ENCODE results near the gene TTC34.

The TTC34 gene

GRCh38 chr1:2601721-2602303, 199.7 kb downstream of the TTC34 start:
- DNase-seq = no peak

DNA sequence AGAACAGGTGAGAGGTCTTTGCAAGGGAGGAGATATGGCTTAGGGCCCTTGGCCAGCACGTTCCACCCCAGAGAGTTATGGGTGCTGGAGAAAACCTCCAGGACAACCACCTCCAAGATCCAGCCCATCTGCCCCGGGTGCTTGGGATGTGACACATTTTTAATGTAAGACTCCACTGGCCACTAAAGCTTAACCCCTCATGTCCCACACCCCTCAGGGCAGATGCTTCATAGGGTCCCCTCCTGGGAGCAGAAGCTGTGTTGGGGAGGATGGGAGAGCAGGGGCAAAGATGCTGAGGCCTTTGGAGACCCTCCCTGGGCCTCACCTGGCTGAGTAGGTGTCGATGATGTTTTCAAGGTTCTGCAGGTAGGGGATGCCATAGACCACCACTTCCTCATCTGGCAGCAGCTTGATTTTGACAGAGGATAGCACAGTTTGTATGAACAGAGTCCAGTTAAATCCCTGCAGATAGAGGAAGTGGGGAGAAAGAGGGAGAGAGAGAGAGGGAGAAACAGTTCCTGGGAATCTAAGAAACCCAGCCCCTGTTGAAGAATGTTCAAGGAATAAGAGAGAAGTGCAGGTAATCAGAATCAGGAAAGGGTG, 203.1 kb downstream of the TTC34 start:
- DNase-seq = no peak

DNA sequence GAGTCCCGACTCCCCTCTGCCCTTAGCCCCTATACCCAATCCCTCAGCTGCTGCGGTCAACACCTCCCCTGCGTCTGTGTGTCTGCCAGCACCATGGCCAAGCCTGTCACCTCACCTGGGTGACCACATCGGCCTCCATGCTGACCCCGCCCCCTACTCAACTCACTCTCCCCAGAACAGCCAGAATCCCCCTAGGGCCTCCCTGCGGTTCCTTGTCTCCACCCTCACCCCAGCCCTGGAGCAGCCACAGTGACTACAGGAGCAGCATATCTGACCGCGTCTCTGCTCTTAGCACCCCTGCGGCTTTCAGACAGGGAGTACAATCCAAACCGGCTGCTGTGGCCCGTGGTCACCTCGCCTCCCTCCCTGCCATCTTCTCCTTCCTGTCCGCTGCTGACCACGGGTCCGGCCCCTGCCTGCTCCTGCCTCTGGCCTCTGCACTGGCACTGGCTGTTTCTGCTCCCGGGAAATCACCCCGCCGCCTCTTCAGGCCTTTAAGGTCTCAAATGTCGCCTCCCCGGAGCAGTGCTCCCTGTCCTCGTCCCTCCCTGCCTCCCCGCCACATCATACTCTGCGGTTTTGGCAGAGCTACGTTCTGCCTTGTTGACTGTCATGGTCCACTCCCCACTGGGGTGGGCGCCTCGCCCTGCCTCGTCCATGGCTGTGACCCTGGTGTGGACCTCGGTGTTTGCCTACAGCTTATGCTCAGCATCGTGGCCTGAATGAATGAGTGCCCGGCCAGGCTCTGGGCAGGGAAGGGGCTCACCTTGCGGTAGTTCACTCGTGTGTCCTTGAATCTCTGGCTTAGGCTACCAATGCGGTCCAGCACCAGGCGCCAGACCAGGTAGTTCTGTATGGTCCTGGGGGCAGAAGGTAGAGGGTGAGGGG, 203.8 kb downstream of the TTC34 start:
- no peak for DNase-seq

DNA sequence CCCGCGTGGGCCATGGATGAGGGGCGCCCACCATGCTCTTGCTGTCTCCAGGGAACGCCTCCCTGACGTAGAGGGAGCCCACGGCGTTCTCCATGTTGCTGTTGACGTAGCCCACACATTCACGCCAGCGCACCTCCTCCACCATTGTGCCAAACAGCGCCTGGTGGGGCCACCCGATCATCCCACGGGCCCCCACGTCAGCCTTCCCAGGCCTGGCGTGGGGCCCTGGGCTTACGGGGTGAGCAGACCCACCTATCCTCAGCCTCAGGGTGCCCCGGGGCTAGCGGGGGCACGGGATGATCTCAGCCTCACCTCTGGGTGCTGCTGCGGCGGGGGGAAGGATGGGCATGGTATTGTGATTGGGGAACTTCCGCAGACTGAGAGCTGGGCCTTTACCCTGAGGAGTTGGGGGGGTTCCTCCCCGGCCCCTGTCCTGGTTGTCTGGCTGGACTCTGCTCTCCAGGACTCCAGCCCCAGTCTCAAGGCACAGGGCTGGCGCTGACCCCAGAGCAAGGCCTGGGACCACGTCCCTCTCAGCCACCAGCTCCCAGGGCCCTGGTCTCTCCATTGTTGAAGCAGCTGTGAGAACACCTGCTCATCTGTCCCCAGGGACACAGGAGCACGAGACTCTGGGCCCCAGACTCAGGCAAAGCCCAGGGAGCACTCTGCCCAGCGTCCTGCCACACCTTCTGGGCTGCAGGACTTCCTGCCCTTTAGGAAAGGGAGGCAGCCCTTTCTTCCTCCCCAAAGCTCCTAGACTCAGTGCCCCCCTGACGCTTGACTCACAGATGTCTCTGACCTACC, 204.8 kb downstream of the TTC34 start:
- DNase-seq = no peak

GRCh38 chr1:2595812-2596529, 205.5 kb downstream of the TTC34 start:
- DNase-seq = no peak

DNA sequence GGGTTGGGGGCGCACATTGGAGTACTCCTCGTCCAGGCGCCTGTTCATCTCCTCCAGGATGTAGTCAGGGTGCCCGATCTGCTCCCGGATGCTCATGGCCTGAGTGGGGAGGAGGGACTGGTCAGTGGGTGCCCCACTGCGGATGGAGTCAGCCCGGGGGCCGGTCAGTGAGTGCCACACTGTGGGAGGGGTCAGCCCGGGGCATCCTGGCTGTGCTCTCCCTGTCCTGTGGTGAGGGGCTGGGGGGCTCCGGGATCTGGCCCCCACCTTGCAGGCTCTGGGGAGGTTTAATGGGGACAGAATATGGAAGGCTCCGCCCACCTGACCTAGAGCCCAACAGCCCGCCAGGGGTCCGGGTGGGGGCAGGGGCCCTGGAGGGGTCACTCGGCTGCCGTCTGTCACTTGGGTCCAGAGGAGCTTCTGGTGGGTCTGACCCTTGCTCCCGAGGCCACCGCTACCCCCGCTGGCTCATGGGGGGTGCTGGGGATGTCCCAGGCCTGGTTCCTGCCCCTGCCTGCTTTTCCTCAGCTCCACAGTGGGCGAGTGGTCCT, 206.2 kb downstream of the TTC34 start:
- DNase-seq = no peak

- DNase-seq = no peak
Measured at GRCh38 chr1:2594641-2595131, 206.8 kb downstream of the TTC34 start.

- no peak for DNase-seq
Measured at GRCh38 chr1:2594001-2594640, 207.4 kb downstream of the TTC34 start.

- no peak for DNase-seq
Measured at GRCh38 chr1:2593251-2593878, 208.1 kb downstream of the TTC34 start.

DNA sequence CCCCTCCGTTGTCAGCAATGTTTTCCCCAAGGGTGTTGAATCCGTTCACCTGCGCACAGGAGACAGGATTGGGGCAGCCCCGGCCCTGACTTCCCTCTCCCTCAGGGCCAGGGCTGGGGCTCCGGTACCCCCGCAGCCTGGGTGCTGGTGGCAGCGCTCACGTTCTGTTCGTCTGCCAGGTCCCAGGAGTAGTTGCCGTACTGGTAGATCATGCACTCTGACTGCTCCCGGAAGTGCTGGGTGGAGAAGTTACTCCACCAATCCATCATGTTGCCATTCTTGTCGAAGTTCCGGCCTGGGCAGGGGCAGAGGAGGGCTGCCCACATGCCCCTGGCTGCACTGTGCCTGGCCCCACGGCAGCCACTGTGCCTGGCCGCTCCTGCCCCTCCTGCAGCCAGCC, 208.8 kb downstream of the TTC34 start:
- DNase-seq = no peak

DNA sequence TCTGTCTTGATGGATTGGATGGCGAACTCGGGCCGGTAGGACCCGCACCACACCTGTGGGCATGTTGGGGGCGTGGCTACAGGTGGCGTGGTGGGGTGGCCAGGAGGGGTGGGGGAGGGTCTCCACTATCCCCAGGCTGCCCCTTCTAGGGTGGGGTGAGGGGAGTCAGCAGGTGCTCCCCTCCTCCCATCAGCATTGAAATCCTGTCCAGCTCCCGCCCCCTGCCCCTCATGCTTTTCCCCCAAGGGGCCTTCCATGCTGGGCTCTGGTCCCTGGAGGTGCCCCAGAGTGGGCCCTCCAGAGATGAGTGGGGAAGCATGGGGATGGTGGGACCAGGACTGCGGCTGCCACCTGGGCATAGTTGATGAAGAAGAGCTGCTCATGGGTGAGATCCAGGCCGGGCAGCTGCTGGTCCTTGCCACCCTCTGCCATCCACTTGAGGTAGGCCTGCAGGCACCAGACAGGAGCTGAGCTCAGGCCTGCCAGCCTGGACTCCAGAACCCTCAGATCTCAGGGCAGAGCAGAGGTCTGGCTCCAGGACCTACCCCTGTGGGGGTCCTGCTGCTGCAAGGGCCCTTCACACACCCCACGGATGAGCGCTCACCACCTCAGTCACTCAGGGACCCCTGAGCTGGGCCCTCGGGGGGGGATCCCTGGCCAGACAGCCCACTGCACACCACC, 209.8 kb downstream of the TTC34 start:
- DNase-seq = no peak

DNA sequence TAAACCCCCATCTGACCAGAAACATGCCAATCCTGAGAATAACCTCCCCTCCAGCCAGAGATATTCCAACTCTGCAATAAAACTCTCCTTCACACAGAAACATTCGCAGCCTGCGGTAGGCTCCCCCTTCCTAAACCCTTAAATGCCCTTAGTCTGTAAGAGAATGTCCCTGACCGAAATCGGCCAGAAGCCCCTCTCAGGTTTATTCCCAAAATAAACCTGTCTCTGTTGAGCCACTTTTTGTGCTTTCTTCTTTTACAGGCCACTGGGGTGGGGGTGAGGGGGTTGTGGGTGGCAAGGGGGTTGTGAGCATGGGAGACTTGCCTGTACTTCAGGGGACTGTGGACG, 210.3 kb downstream of the TTC34 start:
- DNase-seq = no peak

- no peak for DNase-seq
Measured at GRCh38 chr1:2590233-2591141, 211.0 kb downstream of the TTC34 start.

GRCh38 chr1:2589431-2590232, 211.9 kb downstream of the TTC34 start:
- DNase-seq = no peak

GRCh38 chr1:2588661-2589430, 212.6 kb downstream of the TTC34 start:
- no peak for DNase-seq

DNA sequence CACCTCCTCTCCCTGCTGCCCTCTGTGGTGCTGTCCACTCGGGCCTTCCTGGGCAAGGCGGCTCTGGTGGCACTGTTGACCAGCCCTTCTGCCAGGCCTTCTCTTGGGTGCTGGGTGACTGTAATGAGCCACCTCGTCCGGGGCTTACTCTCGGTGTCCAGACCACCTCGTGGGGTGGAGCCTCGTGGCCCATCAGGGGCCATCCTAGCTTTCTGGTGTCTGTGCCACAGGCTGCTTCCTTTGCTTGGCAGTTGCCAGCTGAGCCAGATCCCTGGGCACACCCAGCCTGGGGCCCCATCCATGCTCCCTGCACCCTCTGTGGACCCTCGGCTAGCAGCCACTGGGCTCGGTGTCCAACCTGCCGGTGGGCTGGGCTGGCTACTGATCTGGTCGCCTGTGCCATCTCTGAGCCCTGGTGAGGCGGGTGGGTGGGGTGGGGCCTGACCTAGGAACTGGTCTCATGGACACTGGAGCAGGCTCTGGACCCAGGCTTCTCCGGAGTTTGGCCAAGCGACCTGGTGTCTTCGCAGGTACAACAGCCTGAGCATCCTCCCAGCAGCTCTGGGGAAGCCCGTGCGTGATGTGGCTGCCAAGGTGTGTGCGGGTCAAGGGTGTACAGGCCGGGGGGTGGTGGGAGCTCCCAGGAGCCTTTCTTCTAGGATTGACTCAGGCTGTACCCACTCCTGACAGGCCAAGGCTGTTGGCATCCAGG, 213.5 kb downstream of the TTC34 start:
- DNase-seq = no peak

Measured in stimulated activated CD4-positive, alpha-beta T cell treated with anti-CD3 and anti-CD28 coated beads, Interleukin-1b, Interleukin-23, amount 100 ng/mL, for 48 hours (primary cell).